CD8-positive, alpha-beta memory T cell (primary cell): ENCODE measurements around the gene GPRC5B. TPM values are rescaled to one million over a fixed set of nuclear protein-coding genes. Genes with fewer than 3 reads are reported as not detected.
A peak's percentile ranks its signal among the peaks of the same experiment; 100 is the strongest.

Experiments
- CTCF ChIA-PET: fragments of 350-600 bp; sonication (Branson Sonifier 250); formaldehyde crosslinking; loops from one replicate; lab custom pipeline; 2021; ENCODE audit warnings: antibody characterized with exemption; lab: Charles Lee
- POLR2A ChIA-PET: fragments of 350-600 bp; sonication (Branson Sonifier 250); formaldehyde crosslinking; loops from one replicate; lab custom pipeline; 2021; ENCODE audit warnings: antibody characterized with exemption; lab: Charles Lee
- DNase-seq, 5 donors: peaks; one replicate each; pipeline versions ENCODE4 v3.0.0 to v3.0.0-alpha.2; 2020 to 2022; ENCODE audit warnings: mixed read lengths in 1 of 5
- H3K27ac ChIP-seq: one replicate; pipeline ENCODE4 v1.7.0; 2013; ENCODE audit warnings: low read depth, mild to moderate bottlenecking, low read length, moderate library complexity
- H3K27me3 ChIP-seq: 2 replicates; pipeline ENCODE4 v1.7.0; 2013; ENCODE audit warnings: low read length, mild to moderate bottlenecking; ENCODE audit not compliant: insufficient read depth, poor library complexity, severe bottlenecking
- H3K36me3 ChIP-seq: 2 replicates; pipeline ENCODE4 v1.7.0; 2013; ENCODE audit warnings: mild to moderate bottlenecking, low read length, moderate library complexity; ENCODE audit not compliant: insufficient read depth
- H3K4me1 ChIP-seq: 2 replicates; pipeline ENCODE4 v1.7.0; 2013; ENCODE audit warnings: mild to moderate bottlenecking, low read length, moderate library complexity; ENCODE audit not compliant: insufficient read depth
- H3K4me3 ChIP-seq: 2 replicates; pipeline ENCODE4 v1.7.0; 2013; ENCODE audit warnings: mild to moderate bottlenecking, low read length
- H3K9me3 ChIP-seq: 2 replicates; pipeline ENCODE4 v1.7.0; 2013; ENCODE audit warnings: mild to moderate bottlenecking, low read length
- H3K27ac Mint-ChIP-seq, 8 donors: one replicate each; pipeline ENCODE4 v1.8.0; 2020 to 2021; ENCODE audit warnings: mixed read lengths in 8 of 8, mild to moderate bottlenecking in 6 of 8, inconsistent platforms in 3 of 8, moderate library complexity in 3 of 8
- H3K27me3 Mint-ChIP-seq, 2 donors: one replicate each; pipeline ENCODE4 v1.8.0; 2020 to 2021; ENCODE audit warnings: mixed read lengths in 2 of 2, mild to moderate bottlenecking in 1 of 2, moderate library complexity in 1 of 2
- H3K36me3 Mint-ChIP-seq, 3 donors: one replicate each; pipeline ENCODE4 v1.8.0; 2020 to 2021; ENCODE audit warnings: mixed read lengths in 3 of 3, inconsistent platforms in 1 of 3, mild to moderate bottlenecking in 1 of 3
- H3K4me1 Mint-ChIP-seq, 3 donors: one replicate each; pipeline ENCODE4 v1.8.0; 2020 to 2021; ENCODE audit warnings: mixed read lengths in 3 of 3, inconsistent platforms in 1 of 3, mild to moderate bottlenecking in 1 of 3
- H3K4me3 Mint-ChIP-seq, 7 donors: one replicate each; pipeline ENCODE4 v1.8.0; 2020 to 2021; ENCODE audit warnings: mixed read lengths in 7 of 7, mild to moderate bottlenecking in 6 of 7, moderate library complexity in 4 of 7, inconsistent platforms in 2 of 7
- H3K9me3 Mint-ChIP-seq, 5 donors: one replicate each; pipeline ENCODE4 v1.8.0; 2020 to 2022; ENCODE audit warnings: mixed read lengths in 5 of 5, mild to moderate bottlenecking in 3 of 5, moderate library complexity in 2 of 5, inconsistent platforms in 1 of 5
- polyA plus RNA-seq: library from polyadenylated mRNA; unstranded; fragments of 300-500 nt; fragmentation: Illumina TruSeq; gene quantifications from one replicate; pipeline ENCODE4 v1.2.3, GENCODE V29; 2021
- total RNA-seq, 2 experiments: library from RNA; stranded (reverse); gene quantifications; one replicate each; pipeline ENCODE4 v1.2.3, GENCODE V29; 2021

GPRC5B gene
- total and polyA plus RNA-seq, 3 experiments from 2014 or later: 0.11 to 0.29 TPM; not detected in 1

DNA sequence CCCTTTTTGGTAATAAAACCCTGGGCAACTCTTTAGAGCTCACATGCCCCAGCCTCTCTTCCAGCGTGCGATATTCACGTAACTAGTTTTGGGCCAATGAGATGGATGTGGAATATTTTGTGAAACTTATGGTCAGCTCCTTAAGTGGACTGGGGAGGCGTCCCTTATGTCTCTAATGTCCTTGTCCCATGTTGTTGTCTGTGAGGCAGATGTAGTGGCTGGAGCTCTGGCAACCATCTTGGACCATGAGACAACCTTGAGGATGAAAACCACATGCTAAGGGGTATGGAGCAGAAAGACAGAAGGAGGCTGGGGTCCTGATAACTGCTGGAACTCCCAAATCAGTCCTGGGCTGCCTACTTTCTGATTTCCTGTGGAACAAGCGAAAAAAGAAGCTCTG, 31.4 kb upstream of the GPRC5B start:
- no peak overlapping the region for H3K4me3 ChIP-seq
- H3K4me1 ChIP-seq: no peaks in the 10 kb centered on the region
- H3K9me3 Mint-ChIP-seq: peaks cover 0 to 2% (median 0%) of the 10 kb centered on the region in 5 donors
- no peaks in the 10 kb centered on the region for H3K4me1 Mint-ChIP-seq
- H3K27me3 ChIP-seq: no peaks in the 10 kb centered on the region
- ChIA-PET CTCF (interaction anchor here (1.1 kb wide), 1 partner anchor 9 kb away, joined by 7 read pairs; no protein-coding TSS in a partner anchor), POLR2A (no interaction called here)
- no peak overlapping the region for H3K4me3 Mint-ChIP-seq
- H3K36me3 ChIP-seq: no peaks in the 10 kb centered on the region
- H3K27ac Mint-ChIP-seq: no peak overlapping the region
- H3K27me3 Mint-ChIP-seq: peaks cover 18 to 24% of the 10 kb centered on the region in 2 donors
- H3K36me3 Mint-ChIP-seq: no peaks in the 10 kb centered on the region
- H3K9me3 ChIP-seq: no peaks in the 10 kb centered on the region
- no peak overlapping the region for H3K27ac ChIP-seq
- no peak for DNase-seq

DNA sequence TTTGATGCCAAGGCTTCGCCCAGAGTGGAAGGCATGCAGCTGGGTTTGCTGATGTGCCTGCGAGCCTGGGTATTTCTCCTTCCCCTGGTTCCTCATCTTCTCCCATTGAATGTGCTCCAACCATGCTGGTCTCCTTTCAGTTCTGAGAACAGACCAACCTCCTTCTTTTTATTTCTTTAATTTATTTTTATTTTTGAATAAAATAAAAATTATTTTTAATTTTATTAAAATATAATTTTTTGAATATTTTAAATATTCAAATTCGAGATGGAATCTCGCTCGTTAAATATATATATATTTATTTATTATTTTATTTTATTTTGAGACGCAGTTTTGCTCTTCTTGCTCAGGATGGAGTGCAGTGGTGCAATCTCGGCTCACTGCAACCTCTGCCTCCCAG, 30.2 kb upstream of the GPRC5B start:
- H3K9me3 ChIP-seq: no peaks in the 10 kb centered on the region
- no peaks in the 10 kb centered on the region for H3K4me1 ChIP-seq
- ChIA-PET CTCF (no interaction called here), POLR2A (no interaction called here)
- Mint-ChIP-seq H3K4me1 (no peaks in the 10 kb centered on the region), H3K9me3 (peaks cover 0 to 5% (median 0%) of the 10 kb centered on the region in 5 donors), H3K27ac (no peak overlapping the region), H3K36me3 (no peaks in the 10 kb centered on the region), H3K27me3 (peaks cover 20 to 25% of the 10 kb centered on the region in 2 donors), H3K4me3 (no peak overlapping the region)
- H3K36me3 ChIP-seq: no peaks in the 10 kb centered on the region
- no peak for DNase-seq
- H3K27ac ChIP-seq: no peak overlapping the region
- no peaks in the 10 kb centered on the region for H3K27me3 ChIP-seq
- H3K4me3 ChIP-seq: no peak overlapping the region

- Histone ChIP-seq H3K4me1 (no peaks in the 10 kb centered on the region), H3K4me3 (no peak overlapping the region), H3K9me3 (no peaks in the 10 kb centered on the region), H3K27me3 (no peaks in the 10 kb centered on the region), H3K36me3 (no peaks in the 10 kb centered on the region), H3K27ac (no peak overlapping the region)
- ChIA-PET POLR2A (no interaction called here), CTCF (interaction anchor here (1.2 kb wide), 1 partner anchor 473 kb away, joined by 3 read pairs; no protein-coding TSS in a partner anchor)
- Mint-ChIP-seq H3K27ac (no peak overlapping the region), H3K36me3 (no peaks in the 10 kb centered on the region), H3K4me3 (no peak overlapping the region), H3K9me3 (peaks cover 0 to 5% (median 0%) of the 10 kb centered on the region in 5 donors), H3K27me3 (peaks cover 19 to 26% of the 10 kb centered on the region in 2 donors), H3K4me1 (peaks cover 0 to under 1% (median 0%) of the 10 kb centered on the region in 3 donors)
- no peak for DNase-seq
Observed at GRCh38 chr16:19913340-19913645, 28.6 kb upstream of the GPRC5B start.

GRCh38 chr16:19912455-19913339, 28.0 kb upstream of the GPRC5B start:
- H3K27ac Mint-ChIP-seq: peak overlapping the region in 1 of 8 donors; percentile 52
- H3K27me3 ChIP-seq: no peaks in the 10 kb centered on the region
- H3K4me3 ChIP-seq: no peak overlapping the region
- H3K36me3 Mint-ChIP-seq: no peaks in the 10 kb centered on the region
- H3K27me3 Mint-ChIP-seq: peaks cover 19 to 32% of the 10 kb centered on the region in 2 donors
- H3K9me3 Mint-ChIP-seq: peaks cover 0 to 5% (median 0%) of the 10 kb centered on the region in 5 donors
- H3K27ac ChIP-seq: no peak overlapping the region
- ChIA-PET POLR2A (no interaction called here), CTCF (interaction anchor here (1.2 kb wide), 1 partner anchor 473 kb away, joined by 3 read pairs; no protein-coding TSS in a partner anchor)
- no peaks in the 10 kb centered on the region for H3K4me1 ChIP-seq
- DNase-seq: no peak
- no peaks in the 10 kb centered on the region for H3K9me3 ChIP-seq
- no peaks in the 10 kb centered on the region for H3K36me3 ChIP-seq
- H3K4me3 Mint-ChIP-seq: no peak overlapping the region
- peaks cover 2 to 6% (median 4%) of the 10 kb centered on the region in 3 donors for H3K4me1 Mint-ChIP-seq

DNA sequence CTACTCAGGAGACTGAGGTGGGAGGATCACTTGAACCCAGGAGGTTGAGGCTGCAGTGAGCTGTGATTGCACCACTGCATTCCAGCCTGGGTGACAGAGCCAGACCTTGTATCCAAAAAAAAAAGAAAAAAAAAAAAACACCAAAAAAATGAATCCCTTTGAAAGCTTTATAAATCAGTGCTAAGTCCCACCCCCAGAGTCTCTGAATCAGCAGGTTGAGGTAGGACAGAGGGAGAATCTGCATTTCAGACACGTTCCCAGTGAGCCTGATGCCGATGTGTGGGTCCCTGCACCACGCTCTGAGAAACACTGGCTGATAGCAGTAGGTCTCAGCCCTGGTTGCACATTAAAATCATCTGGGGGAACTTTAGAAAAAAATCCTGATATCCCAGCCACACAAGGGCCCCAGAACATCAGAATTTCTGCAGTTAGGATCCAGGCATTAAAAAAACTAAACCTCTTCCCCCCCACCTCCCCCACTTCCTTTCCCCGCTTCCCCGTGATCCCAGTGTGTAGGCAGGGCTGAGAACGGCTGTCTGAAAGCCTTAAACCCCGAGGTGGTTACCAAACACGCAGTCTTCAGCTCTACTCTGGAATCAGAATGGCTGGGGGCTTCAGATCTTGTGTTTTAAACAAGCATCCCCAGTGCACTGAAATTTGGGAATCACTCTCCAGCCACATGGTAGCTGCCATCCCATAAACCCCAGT, 27.3 kb upstream of the GPRC5B start:
- POLR2A ChIA-PET: no interaction called here
- no peaks in the 10 kb centered on the region for H3K4me1 ChIP-seq
- no peak overlapping the region for H3K27ac ChIP-seq
- H3K9me3 Mint-ChIP-seq: peaks cover 0 to 5% (median 0%) of the 10 kb centered on the region in 5 donors
- H3K36me3 ChIP-seq: no peaks in the 10 kb centered on the region
- peak overlapping the region in 1 of 8 donors; percentile 74 for H3K27ac Mint-ChIP-seq
- peaks cover 8 to 13% (median 10%) of the 10 kb centered on the region in 3 donors for H3K4me1 Mint-ChIP-seq
- no peaks in the 10 kb centered on the region for H3K9me3 ChIP-seq
- H3K27me3 ChIP-seq: no peaks in the 10 kb centered on the region
- peaks cover 22 to 35% of the 10 kb centered on the region in 2 donors for H3K27me3 Mint-ChIP-seq
- H3K36me3 Mint-ChIP-seq: no peaks in the 10 kb centered on the region
- DNase-seq: no peak
- H3K4me3 Mint-ChIP-seq: no peak overlapping the region
- no peak overlapping the region for H3K4me3 ChIP-seq
- CTCF ChIA-PET: interaction anchor here (1.2 kb wide), 1 partner anchor 474 kb away, joined by 3 read pairs; no protein-coding TSS in a partner anchor

GRCh38 chr16:19911204-19911603, 26.6 kb upstream of the GPRC5B start:
- Histone ChIP-seq H3K4me1 (no peaks in the 10 kb centered on the region), H3K27me3 (no peaks in the 10 kb centered on the region), H3K9me3 (no peaks in the 10 kb centered on the region), H3K4me3 (no peak overlapping the region), H3K27ac (no peak overlapping the region), H3K36me3 (no peaks in the 10 kb centered on the region)
- Mint-ChIP-seq H3K36me3 (no peaks in the 10 kb centered on the region), H3K4me3 (no peak overlapping the region), H3K4me1 (peaks cover 8 to 13% (median 10%) of the 10 kb centered on the region in 3 donors), H3K27me3 (peaks cover 21 to 34% of the 10 kb centered on the region in 2 donors), H3K9me3 (peaks cover 0 to 5% (median 0%) of the 10 kb centered on the region in 5 donors), H3K27ac (peak overlapping the region in 1 of 8 donors; percentile 13)
- no peak for DNase-seq
- POLR2A ChIA-PET: no interaction called here
- CTCF ChIA-PET: no interaction called here

DNA sequence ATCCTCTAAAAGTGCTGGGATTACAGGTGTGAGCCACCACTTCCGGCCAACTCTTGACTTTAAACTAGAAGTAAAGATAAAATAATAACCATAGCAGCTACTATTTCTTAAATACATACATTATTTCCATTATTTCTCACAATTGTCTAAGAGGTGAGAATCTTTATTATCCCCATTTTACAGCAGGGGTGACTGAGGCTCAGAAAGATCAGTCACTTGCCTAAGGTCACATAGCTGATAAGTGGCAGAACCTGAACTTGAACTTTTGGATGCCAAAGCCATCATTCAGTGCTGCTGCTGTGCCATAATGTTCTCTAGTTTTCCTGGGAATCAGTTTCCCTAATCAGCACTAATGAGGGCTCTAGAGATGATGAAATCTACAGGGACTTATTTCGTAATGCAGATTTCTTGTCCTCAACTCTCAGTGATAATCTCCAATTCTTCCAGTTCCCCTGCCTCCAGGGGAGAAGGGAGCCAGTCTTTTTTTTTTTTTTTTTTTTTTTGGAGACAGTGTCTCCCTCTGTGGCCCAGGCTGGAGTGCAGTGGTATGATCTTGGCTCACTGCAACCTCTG, 25.2 kb upstream of the GPRC5B start:
- no peak overlapping the region for H3K27ac ChIP-seq
- no peak for DNase-seq
- no peaks in the 10 kb centered on the region for H3K27me3 ChIP-seq
- CTCF ChIA-PET: interaction anchor here (1.0 kb wide), 1 partner anchor 474 kb away, joined by 3 read pairs; no protein-coding TSS in a partner anchor
- H3K4me1 ChIP-seq: no peaks in the 10 kb centered on the region
- no peaks in the 10 kb centered on the region for H3K36me3 Mint-ChIP-seq
- no peaks in the 10 kb centered on the region for H3K9me3 ChIP-seq
- no peaks in the 10 kb centered on the region for H3K36me3 ChIP-seq
- peaks cover 0 to 5% (median 0%) of the 10 kb centered on the region in 5 donors for H3K9me3 Mint-ChIP-seq
- no peak overlapping the region for H3K4me3 ChIP-seq
- H3K27me3 Mint-ChIP-seq: peaks cover 21 to 29% of the 10 kb centered on the region in 2 donors
- no peak overlapping the region for H3K4me3 Mint-ChIP-seq
- POLR2A ChIA-PET: no interaction called here
- no peak overlapping the region for H3K27ac Mint-ChIP-seq
- peaks cover 8 to 13% (median 10%) of the 10 kb centered on the region in 3 donors for H3K4me1 Mint-ChIP-seq
